Dedifferentiated amniotic fluid mesenchymal stem cell (primary cell): ENCODE data around the gene ZKSCAN1.
"Not testable (repeated sequence)": the region's sequence is repeated elsewhere in the genome, so short reads cannot be mapped to it uniquely, and the experiment has no call there.

Source experiments
- DNase-seq: peaks from one replicate; pipeline ENCODE4 v3.0.0-alpha.2; 2016; ENCODE audit errors: extremely low spot score

Gene ZKSCAN1

GRCh38 chr7:100015232-100016214 lies at the start of gene ZKSCAN1:
ZKSCAN1 (plus strand) TSS chr7:100015596; CDS start chr7:100023507, 7,911 bp downstream.
- DNase-seq = peak; percentile 92

- no peak for DNase-seq
Measured at GRCh38 chr7:99969298-99969697, 46.1 kb upstream of the ZKSCAN1 start.

GRCh38 chr7:99969813-99970212 lies 45.6 kb upstream of the ZKSCAN1 start:
- not testable (repeated sequence) for DNase-seq

- no peak for DNase-seq
Measured at GRCh38 chr7:99971242-99971641, 44.2 kb upstream of the ZKSCAN1 start.

GRCh38 chr7:99973817-99974216 lies 41.6 kb upstream of the ZKSCAN1 start:
- DNase-seq = not testable (repeated sequence)

GRCh38 chr7:99974681-99975080 lies 40.7 kb upstream of the ZKSCAN1 start:
- DNase-seq = no peak

- DNase-seq = no peak
Measured at GRCh38 chr7:99975782-99976521, 39.4 kb upstream of the ZKSCAN1 start, which contains the start of gene AZGP1. AZGP1 (minus strand) TSS chr7:99976031; CDS start chr7:99976020, 11 bp downstream.

- no peak for DNase-seq
Measured at GRCh38 chr7:99976626-99977025, 38.8 kb upstream of the ZKSCAN1 start.

GRCh38 chr7:99979814-99980225 lies 35.6 kb upstream of the ZKSCAN1 start:
- not testable (repeated sequence) for DNase-seq

GRCh38 chr7:99980448-99980872 lies 34.9 kb upstream of the ZKSCAN1 start:
- not testable (repeated sequence) for DNase-seq

GRCh38 chr7:99981066-99981465 lies 34.3 kb upstream of the ZKSCAN1 start:
- not testable (repeated sequence) for DNase-seq

GRCh38 chr7:99984593-99984992 lies 30.8 kb upstream of the ZKSCAN1 start:
- no peak for DNase-seq

- DNase-seq = not testable (repeated sequence)
Measured at GRCh38 chr7:99987306-99987705, 28.1 kb upstream of the ZKSCAN1 start.

GRCh38 chr7:99987846-99988245 lies 27.6 kb upstream of the ZKSCAN1 start:
- DNase-seq = no peak

- no peak for DNase-seq
Measured at GRCh38 chr7:99990460-99990852, 24.9 kb upstream of the ZKSCAN1 start.

GRCh38 chr7:99991543-99991942 lies 23.9 kb upstream of the ZKSCAN1 start:
- not testable (repeated sequence) for DNase-seq

- no peak for DNase-seq
Measured at GRCh38 chr7:99992330-99993038, 22.9 kb upstream of the ZKSCAN1 start.

GRCh38 chr7:99994819-99995218 lies 20.6 kb upstream of the ZKSCAN1 start:
- DNase-seq = no peak

GRCh38 chr7:99996755-99997544 lies 18.4 kb upstream of the ZKSCAN1 start:
- no peak for DNase-seq

GRCh38 chr7:99997545-99998137 lies 17.8 kb upstream of the ZKSCAN1 start:
- DNase-seq = no peak
